GM04504 (cell line): ENCODE data around the gene BAX.

Experiments used
- DNase-seq: peaks from one replicate; pipeline ENCODE4 v3.0.0-alpha.2; 2012; ENCODE audit warnings: low read depth

Gene BAX

DNA sequence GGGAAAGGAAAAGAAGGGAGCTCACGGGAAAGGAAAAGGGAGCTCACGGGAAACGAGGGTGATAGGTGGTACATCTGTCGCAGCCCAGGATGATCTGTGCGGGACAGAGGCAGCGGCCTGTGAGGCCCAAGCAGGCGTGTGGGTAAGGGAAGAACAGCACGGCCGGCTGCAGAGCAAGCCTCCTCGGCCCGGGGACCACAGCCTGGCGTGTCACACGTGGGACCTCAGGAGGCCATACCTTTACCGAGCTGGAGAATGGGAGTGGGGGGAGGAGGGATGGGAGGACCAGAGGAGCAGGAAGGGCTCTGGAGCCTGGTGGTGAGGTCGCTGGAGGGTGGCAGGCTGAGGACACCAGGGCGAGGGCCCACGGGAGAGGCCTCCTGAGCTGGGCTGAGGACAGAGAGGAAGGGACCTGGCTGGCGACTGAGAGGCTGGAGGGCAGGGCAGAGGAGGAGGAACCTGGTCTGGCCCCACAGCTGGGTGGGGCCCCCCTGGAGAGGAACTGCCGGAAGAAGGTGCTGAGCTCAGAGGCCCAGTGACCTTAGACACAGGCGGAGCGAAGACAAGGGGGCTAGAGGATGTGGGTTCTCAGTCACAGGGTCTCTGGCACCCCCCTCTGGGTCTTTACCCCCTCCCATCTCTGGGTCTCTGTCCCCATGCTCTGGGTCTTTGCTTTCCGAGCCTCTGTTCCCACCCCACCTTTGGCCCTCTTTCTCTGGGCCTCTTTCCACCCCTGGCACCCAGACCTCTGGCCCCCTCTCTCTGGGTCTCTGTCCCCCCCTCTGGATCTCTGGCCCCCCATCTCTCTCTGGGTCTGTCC is 7.6 kb downstream of the BAX start:
- no peak for DNase-seq

DNA sequence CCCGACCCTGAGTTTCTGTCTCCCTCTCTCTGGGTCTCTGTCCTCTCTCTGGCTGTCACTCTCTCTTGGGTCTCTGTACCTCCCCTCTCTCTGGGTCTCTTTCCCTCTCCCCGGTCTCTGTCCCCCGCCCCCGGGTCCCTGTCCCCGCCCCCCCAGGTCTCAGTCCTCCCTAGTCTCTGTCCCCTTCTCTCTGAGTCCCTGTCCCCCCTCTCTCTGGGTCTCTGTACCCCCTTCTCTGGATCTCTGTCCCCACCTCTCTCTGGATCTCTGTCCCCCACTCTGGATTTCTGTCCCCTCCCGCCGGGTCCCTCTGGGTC is 8.1 kb downstream of the BAX start:
- no peak for DNase-seq

DNA sequence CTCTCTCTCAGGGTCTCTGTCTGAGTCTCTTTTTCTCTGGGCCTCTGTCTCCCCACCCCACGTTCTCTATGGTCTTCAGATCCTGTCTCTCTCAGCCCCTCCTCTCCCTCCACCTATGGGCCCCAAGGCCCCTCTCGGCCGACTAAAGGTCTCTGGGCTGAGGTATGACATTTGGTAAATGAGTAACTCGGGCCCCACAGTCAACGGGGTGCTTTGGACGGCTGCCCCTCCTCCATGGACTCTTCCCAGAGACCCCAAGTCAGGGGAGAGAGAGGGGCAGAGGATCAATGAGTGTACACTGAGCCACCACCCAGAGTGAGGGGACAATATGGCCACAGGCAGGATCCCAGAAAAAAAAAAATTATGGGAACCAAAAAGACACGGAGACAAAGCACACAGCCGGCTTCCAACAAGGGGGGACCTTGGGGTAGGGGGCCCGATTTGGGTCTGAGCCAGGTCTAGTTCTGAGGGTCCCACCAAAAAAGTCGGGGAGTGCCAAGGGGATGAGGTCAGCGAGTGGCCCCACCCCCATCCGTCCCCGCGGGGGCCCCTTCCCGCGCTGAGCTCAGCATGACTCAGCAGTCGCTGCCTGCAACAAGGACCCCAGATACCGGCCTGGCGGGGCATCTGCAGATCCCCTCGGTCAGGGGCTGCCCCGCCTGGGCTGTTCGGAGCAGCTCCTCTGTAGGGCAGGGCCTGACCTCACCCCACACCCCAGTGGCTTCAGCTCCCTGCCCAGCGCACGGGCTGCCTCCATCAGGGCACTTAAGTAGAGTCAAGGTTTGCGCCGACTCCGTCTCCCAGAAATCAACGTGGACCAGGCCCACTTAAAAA is 8.9 kb downstream of the BAX start:
- peak; percentile 38 for DNase-seq

DNA sequence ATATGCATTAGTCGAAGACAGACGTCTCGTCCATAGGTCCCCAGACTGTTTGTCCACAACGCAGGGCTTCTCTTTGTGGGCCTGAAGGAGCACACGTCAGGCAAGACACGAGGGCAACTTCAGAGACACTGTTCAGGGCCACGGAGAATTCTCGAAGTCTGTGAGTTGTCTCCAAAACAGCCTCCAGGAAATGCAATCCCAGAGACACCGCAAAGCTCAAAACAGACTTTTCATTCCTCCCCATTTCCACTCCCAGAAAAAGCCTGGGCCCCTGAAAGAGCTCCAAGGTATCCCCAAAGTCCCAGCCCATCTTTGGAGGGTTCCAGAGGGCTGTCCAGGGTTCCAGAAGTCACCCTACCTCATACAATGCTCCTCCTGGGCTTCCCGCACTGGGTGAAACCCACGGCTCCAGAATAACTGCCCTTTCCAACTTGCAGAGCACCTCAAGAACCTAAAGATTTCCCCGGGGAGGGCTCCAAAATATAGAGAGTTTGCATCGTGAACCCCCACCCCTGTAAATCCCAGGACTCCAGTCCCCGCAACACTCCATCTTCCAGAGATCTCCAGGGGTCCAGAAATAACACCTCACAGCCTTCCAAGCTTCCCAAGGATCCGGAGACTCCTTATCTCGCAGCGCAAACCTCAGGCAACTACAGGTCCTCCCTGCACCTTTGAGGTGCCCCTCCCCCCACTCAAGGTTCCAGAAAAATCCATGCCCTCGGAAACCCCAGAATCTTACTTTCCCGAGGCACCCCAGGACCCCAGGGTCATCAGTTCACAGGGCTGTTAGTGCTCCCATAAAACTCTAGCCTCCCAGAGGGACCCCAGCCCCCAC is 9.7 kb downstream of the BAX start:
- DNase-seq = peak; percentile 33

DNA sequence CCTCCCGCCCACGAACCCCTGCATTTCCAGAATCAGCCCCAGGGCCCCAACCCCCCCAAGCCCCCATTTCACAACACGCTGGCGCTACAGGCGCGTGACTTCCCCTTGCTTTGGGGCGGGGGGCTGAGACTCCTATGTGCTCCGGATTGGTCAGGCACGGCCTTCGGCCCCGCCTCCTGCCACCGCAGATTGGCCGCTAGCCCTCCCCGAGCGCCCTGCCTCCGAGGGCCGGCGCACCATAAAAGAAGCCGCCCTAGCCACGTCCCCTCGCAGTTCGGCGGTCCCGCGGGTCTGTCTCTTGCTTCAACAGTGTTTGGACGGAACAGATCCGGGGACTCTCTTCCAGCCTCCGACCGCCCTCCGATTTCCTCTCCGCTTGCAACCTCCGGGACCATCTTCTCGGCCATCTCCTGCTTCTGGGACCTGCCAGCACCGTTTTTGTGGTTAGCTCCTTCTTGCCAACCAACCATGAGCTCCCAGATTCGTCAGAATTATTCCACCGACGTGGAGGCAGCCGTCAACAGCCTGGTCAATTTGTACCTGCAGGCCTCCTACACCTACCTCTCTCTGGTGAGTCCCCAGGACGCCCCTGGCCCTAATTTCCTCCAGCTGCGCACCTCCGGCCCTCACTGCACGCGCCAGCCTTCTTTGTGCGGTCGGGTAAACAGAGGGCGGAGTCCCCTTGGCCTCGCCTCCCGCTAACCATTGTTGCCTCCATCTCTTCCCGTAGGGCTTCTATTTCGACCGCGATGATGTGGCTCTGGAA is 10.5 kb downstream of the BAX start, which contains the start of gene FTL:
Gene FTL, plus strand, starts transcription at position 270 of the 766 bp plus-strand sequence. Its CDS starts 199 bp downstream, at position 469.
- peak; percentile 91 for DNase-seq

DNA sequence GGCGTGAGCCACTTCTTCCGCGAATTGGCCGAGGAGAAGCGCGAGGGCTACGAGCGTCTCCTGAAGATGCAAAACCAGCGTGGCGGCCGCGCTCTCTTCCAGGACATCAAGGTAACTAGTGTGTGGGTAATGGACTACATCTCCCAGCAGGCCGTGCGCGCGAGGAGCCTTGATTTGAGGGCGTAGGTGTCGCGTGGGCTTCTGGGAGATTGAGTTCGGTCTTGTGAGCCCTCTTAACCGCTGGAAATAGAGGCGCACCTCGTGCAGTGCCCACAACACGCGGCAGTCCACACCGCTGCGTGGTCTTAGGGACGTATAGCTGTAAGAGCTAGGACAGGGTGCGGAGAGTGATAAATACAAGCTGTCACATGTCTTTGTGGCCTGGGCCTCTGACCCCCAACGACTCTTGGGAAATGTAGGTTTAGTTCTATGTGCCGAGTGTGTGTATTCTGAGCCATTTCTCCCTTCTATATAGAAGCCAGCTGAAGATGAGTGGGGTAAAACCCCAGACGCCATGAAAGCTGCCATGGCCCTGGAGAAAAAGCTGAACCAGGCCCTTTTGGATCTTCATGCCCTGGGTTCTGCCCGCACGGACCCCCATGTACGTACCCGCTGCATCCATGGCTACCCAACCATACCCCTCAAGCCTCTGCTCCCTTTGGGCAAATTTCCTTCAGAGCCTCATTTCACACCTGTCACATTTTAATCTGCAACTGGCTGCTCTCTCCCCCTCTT is 11.3 kb downstream of the BAX start:
- DNase-seq = peak; percentile 45

DNA sequence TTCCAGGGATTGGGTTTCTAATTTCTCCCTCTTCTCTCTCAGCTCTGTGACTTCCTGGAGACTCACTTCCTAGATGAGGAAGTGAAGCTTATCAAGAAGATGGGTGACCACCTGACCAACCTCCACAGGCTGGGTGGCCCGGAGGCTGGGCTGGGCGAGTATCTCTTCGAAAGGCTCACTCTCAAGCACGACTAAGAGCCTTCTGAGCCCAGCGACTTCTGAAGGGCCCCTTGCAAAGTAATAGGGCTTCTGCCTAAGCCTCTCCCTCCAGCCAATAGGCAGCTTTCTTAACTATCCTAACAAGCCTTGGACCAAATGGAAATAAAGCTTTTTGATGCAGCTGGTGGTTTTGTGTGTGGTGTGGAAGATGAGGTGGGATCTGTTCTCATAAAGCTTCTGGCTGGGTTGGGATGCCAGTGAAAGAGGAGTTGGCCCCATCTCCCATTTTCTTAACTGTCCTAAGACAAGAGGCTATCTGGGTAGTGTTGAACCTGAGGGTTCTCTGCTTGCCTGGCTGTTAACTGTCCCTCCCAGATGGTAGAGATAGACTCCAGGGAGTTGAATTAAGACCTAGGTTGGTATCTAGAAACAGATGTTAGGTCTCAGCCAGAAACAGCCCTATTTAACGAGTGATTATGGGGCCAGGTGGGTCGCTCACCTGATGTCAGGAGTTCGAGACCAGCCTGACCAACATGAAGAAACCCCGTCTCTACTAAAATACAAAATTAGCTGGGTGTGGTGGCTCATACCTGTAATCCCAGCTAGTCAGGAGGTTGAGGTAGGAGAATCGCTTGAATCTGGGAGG is 12.1 kb downstream of the BAX start:
- no peak for DNase-seq

DNA sequence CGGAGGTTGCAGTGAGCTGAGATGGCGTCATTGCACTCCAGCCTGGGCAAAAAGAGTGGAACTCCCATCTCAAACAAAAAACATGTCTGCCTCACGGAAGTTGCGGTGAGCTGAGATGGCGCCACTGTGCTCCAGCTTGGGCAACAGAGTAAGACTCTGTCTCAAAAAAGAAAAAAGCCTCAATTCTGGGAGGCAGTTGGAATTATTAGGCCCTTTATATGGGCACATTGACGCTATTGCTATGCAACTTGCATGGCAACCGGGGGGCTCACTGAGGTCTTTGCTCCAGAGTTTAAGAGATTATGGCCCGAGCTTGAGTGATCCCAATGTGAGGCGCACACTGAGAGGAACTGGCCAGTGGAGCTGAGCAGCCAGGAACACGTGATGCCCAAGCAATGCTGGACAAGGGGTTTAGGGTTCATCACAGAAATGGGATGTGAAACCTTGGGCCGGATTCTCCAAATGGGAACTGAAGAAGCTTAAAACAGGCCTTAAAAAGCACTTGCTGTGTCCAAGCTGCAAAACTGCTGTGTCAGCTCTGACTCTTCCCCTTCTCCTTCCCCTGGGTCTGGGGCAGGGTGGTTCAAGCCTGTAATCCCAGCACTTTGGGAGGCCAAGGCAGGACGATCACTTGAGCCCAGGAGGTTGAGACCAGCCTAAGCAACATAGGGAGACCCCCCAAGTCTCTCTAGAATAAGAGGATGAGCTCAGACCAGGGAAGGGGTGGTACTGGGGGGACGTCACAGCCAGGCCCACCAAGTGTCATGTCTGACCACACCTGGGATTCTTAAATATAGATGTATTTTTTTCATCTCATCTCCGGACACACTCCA is 12.9 kb downstream of the BAX start:
- DNase-seq = peak; percentile 42

DNA sequence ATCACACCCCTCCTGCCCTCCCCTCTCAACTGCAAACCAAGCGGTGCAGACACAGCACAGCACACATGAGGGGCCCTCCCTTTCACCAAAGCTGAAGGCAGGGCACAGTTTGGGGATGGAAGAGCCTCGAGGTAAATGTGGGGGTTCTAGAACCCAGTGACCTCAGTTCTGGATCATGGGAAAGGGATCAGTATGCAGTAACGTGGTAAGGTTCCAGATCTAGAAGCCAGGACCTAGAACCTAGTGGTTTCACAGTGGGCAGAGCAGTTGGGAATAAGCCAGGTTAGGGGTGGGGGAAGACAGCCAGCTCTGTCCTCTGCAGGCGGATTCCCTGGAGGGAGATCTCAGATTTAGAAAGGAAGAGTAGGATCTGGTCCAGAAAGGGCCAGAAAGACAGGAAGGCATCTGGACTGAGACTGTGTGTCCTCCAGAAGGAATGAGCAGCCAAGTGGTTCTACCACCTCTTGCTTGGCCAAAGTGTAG is 13.5 kb downstream of the BAX start:
- DNase-seq = peak; percentile 25

DNA sequence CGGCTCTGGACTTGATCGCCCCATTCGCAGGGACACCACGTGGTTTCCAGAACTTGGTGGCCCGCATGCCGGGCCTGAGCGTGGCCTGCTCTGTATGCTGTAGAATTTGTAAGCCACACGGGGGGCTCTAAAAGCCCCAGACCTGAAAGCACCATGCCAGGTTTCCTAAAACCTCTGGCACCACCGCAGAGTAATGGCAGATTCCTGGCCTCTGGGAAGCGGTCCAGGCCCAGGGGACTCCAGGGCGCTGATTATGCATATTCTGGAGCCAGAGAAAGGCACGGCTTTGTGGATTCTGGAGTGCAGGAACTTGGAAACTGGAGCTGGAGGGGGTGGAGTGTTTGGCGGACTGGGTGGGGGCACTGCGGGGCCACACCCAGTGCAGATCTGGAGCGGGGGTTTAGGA is 14.1 kb downstream of the BAX start:
- no peak for DNase-seq

DNA sequence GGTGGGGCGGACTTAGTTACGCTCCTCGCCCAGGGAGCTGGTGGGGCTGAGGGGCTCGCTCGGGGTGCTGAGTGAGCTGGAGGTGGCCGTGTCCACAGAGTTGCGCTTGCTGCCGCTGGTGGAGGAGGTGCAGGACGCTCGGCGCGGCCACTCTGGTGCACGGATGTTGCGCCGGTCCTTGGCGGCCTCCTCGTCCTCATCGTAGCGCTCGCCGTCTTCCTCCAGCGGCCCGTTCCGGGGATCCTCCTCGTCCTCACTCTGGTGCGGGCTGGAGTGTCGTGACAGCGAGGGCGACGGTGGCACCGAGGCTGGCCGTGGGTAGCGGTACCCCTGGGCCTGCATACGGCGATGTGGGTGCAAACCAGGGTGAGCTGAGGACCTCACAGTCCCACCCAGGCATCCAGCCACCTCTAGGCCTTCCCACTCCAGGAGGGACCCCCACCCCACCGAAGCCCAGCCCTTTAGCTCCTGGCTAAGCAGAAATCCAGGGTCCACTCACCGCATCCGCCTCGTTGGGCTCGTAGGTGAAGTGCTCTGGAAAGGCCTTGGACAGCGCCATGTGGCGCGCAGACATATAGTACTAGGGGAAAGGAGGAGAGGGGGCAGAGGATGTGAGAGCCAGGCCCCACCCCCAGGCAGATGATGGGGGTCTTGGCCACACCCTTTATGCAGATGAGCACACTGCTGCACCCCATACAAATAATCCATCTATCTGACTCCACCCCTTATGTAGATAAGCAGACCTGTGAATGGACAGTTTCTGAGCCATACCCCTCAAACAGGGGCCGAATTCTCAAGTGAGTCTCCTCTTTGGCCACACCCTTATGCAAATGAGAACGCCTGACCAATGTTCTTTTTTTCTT is 14.8 kb downstream of the BAX start:
- no peak for DNase-seq

DNA sequence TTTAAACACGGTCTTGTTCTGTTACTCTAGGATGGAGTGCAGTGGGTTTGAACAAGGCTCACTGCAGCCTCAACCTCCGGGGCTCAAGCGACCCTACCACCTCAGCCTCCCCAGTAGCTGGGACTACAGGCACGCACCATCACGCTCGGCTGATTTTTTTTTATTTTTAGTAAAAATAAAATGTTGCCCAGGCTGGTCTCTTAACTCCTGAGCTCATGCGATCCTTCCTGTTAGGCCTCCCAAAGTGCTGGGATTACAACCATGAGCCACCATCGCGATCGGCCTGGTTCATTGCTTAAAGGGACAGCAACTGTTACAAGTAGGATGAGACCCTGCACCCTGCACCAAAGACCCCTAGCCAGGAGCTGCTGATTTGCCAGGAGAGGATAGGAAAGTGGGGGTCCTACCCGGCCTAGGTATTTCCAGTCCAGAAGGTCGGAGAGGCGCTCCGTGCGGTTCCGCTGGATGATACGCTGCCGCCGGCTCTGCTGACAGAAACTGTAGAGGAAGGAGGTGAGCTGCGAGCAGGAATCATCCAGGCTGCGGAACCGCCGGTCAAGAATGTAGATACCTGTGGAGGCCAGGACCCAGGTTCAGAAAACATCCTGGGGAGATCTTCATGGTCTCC is 15.6 kb downstream of the BAX start:
- DNase-seq = no peak

DNA sequence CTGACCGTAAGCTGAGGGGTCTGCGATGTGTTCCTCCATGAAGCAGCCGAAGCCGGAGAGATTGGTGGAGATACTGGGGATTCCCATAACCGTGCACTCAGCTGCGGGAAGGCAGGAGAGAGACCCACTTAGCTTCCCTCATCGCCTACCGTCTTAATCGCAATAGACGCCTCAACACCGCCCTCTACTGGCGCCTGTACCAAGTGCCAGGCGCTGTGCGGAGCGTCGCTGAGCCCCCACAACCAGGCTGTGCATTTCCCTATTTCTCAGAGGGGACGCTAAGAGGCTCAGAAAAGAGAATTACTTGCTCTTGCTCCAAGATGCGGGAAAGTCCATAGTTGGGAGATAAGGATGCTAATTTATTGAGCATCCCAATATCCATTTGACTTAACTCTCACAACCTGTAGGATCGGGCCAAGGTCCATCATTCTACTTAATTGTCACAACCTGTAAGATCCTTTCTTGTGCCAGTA is 16.3 kb downstream of the BAX start:
- peak; percentile 40 for DNase-seq

DNA sequence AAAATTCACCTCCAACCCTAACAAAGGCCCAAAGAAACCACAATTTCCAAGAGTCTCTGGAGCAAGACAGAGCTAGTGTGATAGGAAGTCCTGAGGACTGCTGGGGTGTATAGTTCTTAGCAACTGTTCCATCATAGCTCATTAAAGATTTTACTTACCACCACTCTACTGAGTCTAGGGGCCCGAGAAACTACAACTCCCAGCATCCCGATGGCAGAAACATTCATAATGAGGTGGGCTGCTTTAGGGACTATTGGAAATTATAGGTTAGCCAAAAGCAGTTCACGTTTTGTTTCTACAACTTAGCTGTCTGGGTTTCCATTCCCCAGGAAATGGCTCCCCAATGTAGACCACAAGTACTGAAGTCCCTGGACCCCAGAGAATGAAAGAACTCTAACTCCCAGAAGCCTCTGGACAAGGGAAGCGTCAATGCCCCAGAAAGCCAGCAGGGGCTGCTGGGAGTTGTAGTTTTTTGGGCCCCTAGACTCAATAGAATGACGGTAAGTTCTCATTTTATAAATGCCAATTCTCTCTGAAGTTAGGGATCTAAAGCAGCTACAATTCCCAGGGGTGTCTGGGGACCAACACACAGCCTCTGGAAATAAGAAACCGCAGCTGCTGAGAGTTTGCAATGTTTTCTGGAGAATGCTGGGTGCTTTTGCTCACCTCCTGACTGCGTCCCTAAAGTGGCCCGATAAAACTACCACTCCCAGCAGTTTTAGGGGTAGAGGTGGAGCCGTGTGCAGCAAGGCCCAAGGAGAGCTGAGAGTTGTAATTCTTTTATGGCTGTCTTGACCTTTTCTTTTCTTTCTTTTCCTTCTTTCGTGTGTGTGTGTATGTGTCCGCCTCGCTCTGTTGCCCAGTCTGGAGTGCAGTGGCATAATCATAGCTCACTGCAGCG is 21.5 kb downstream of the BAX start:
- no peak for DNase-seq

DNA sequence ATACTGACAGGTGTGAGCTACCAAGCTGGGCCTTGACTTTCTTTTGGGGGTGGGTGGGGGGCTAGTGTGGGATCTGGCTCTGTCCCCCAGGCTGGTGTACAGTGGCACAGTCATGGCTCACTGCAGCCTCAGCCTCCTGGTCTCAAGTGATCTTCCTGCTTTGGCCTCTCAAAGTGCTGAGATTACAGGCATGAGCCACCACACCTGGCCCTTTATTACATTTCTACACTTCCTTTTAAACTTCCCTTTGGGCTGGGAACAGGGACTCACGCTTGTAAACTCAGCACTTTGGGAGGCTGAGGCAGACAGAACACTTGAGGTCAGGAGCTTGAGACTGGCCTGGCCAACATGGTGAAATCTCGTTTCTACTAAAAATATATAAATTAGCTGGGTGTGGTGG is 22.4 kb downstream of the BAX start:
- DNase-seq = no peak

DNA sequence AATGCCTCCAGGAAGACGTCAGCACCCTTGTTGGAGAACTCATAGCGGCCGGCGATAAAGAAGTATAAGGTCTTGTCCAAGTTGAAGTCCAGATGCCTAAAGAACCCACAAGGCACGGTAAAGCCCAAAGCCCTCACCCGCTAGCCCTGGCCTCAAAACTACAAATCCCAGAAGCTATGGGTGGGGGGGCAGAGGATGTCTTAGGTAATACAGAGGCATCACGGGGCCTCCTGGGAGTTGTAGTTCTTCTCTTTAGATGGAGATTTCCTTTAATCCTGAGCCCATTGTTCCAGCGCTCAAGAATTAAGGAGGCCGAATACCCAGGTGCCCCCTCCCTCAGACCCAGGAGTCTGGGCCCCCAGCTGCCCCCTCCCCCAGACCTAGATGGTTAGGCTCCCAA is 27.6 kb downstream of the BAX start:
- DNase-seq = no peak
